IPS DF 6.9 (cell line): ENCODE measurements around the gene CAMSAP1.

ENCODE experiments used
- DNase-seq: peaks from one replicate; pipeline ENCODE4 v3.0.0-alpha.2; 2013; ENCODE audit warnings: low read depth, low spot score
- H3K27ac ChIP-seq: one replicate; pipeline ENCODE4 v1.5.1; 2013; ENCODE audit warnings: low read length, control low read depth
- H3K27me3 ChIP-seq: 2 replicates; pipeline ENCODE4 v1.6.1; 2013; ENCODE audit warnings: mild to moderate bottlenecking, low read length; ENCODE audit not compliant: control insufficient read depth, insufficient read depth
- H3K36me3 ChIP-seq: 2 replicates; pipeline ENCODE4 v1.6.1; 2013; ENCODE audit warnings: low read length; ENCODE audit not compliant: control insufficient read depth, insufficient read depth
- H3K4me1 ChIP-seq: 2 replicates; pipeline ENCODE4 v1.6.1; 2013; ENCODE audit warnings: low read length; ENCODE audit not compliant: control insufficient read depth, insufficient read depth
- H3K4me3 ChIP-seq: 2 replicates; pipeline ENCODE4 v1.5.1; 2013; ENCODE audit warnings: mild to moderate bottlenecking, low read length
- H3K9me3 ChIP-seq: 2 replicates; pipeline ENCODE4 v1.6.1; 2013; ENCODE audit warnings: low read length, inconsistent platforms; ENCODE audit not compliant: control insufficient read depth, insufficient read depth
- WGBS: extraction: QIAGEN DNeasy Blood & Tissue Kit; methylation state at CpG from one replicate; pipeline ENCODE4 v1.1.7; 2013; ENCODE audit warnings: mixed read lengths, missing lambda C conversion rate; ENCODE audit not compliant: insufficient read length, insufficient coverage; 5-methylcytosine and 5-hydroxymethylcytosine counted together

CAMSAP1 gene

GRCh38 chr9:135937521-135938489 is 30.5 kb upstream of the CAMSAP1 start:
- DNase-seq, result no peak
- peaks cover 26% of the 10 kb centered on the region for H3K36me3 ChIP-seq
- no peaks in the 10 kb centered on the region for H3K9me3 ChIP-seq
- no peak overlapping the region for H3K27ac ChIP-seq
- H3K4me3 ChIP-seq, result no peak overlapping the region
- WGBS, result no CpG with 5 or more reads among the region's 44 CpGs
- H3K27me3 ChIP-seq, result no peaks in the 10 kb centered on the region
- H3K4me1 ChIP-seq, result no peaks in the 10 kb centered on the region

DNA sequence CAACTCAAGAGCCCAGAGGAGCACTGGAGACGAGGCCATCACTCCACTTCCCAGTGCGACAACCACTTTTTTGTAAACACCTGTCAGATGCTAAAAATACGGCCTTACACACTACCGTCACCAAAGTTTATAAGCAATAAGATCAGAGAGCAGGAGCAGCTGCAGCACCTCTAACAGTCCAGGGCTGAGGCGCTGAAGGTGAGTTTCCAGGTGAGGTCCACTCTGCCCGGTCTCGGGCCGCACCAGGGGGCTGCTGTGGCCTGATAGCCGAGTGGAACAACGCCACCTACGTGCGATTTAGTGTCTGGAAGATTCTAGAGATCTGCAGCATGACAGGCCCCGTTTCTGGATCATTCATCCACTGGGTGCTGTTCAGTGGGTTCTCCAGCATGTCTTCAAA is 25.8 kb upstream of the CAMSAP1 start:
- DNase-seq, result no peak
- Histone ChIP-seq H3K36me3 (peaks cover 25% of the 10 kb centered on the region), H3K4me1 (no peaks in the 10 kb centered on the region), H3K27me3 (no peaks in the 10 kb centered on the region), H3K4me3 (no peak overlapping the region), H3K27ac (no peak overlapping the region), H3K9me3 (no peaks in the 10 kb centered on the region)
- no CpG with 5 or more reads among the region's 13 CpGs for WGBS

DNA sequence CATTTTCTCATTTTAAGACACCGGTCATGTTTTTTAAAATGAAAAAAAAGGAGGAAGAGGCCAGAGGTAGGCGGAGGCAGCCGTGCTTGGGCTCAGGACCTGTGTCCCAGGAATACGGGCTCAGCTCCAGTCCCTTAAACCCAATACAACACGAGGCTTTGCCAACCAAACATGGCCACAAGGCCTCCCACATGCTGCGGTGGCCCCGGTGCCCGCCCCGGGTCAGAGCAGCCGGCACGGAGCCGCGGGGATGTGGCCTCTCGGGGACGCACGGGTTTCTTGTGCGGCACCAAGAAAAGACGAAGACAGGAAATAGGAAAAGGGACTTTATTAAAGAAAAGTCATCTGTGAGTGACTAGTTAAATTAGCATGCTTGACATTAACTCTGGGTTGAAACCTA is 25.3 kb upstream of the CAMSAP1 start:
- no peak for DNase-seq
- H3K27ac ChIP-seq, result no peak overlapping the region
- H3K4me3 ChIP-seq, result no peak overlapping the region
- H3K9me3 ChIP-seq, result no peaks in the 10 kb centered on the region
- no peaks in the 10 kb centered on the region for H3K27me3 ChIP-seq
- no CpG with 5 or more reads among the region's 18 CpGs for WGBS
- peaks cover 2% of the 10 kb centered on the region; the same call in 1 of the 2 replicates for H3K4me1 ChIP-seq
- peaks cover 22% of the 10 kb centered on the region for H3K36me3 ChIP-seq

DNA sequence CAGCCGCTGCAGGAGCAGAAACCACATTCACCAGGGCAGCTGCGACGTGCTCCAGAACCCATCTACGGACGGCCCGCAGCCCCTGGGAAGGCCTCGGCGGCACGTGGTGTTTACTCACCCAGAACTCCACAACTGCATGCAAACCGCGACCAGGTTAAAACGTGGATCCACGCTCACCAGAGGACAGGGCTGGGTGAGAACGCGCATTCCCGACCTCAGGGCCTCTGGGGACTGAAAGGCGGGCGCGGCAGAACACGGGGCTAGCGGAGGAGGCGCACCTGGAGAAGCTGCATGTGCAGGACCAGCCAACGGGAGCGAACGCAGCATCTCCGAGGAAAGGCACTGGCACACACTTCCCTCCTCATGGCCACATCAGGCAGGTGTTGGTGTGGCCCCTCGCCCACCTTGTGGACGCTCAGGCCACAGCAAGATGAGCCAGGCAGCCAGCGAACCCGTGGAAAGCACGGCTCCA is 24.0 kb upstream of the CAMSAP1 start:
- peaks cover 3% of the 10 kb centered on the region; the same call in 1 of the 2 replicates for H3K4me1 ChIP-seq
- WGBS, result no CpG with 5 or more reads among the region's 31 CpGs
- H3K36me3 ChIP-seq, result peaks cover 18% of the 10 kb centered on the region; the same call in 1 of the 2 replicates
- no peak overlapping the region for H3K27ac ChIP-seq
- no peaks in the 10 kb centered on the region for H3K27me3 ChIP-seq
- no peaks in the 10 kb centered on the region for H3K9me3 ChIP-seq
- no peak overlapping the region for H3K4me3 ChIP-seq
- no peak for DNase-seq

DNA sequence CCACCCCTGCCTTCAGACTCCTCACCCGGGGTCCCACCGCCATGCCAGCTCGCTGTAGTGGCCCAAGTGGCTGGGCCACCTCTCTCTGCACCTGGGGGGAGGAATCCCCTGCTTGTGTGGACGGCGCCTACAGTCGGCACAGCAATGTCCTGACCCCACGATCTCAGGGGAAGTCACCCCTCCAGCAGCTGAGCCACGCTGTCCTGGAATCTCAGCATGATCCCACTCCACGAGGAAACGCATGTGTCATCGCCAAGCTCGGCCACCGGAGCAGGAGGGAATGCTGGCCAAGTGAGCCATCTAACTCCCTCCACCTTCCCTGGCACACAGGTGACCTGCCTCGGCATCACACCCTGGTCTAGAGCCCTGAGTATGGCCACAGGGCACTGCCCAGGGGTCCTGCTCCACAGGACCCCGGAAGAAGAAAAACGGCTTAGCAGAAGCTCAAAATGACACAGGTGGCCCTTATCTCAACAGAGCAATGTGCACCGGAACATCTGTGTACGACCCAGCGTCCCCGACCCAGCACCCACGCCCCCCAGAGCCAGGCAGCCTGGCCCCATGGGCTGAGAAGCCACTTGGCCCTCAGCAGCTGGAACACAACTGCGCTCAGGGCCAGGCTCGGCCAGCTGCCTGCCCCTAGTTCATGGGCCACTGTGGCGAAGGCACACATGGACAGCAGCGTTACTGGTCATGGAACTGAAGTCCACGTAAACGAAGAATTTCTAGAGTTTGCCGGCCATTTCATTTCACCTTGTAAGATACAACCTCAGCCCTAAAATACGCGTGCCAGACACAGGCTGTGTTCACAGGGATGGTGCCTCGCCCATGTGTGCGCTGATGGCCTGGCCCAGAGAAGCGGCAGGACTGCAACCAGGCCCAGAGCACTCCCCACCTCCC is 23.4 kb upstream of the CAMSAP1 start:
- no peak for DNase-seq

GRCh38 chr9:135929656-135930445 is 22.5 kb upstream of the CAMSAP1 start:
- no CpG with 5 or more reads among the region's 21 CpGs for WGBS
- Histone ChIP-seq H3K27ac (no peak overlapping the region), H3K4me1 (peaks cover 3% of the 10 kb centered on the region; the same call in 1 of the 2 replicates), H3K27me3 (no peaks in the 10 kb centered on the region), H3K36me3 (peaks cover 20% of the 10 kb centered on the region; the same call in 1 of the 2 replicates), H3K4me3 (no peak overlapping the region), H3K9me3 (no peaks in the 10 kb centered on the region)
- no peak for DNase-seq

More for the DNA sequence above, 23.4 kb upstream of the CAMSAP1 start:
- no CpG with 5 or more reads among the region's 33 CpGs for WGBS
- H3K4me1 ChIP-seq, result peaks cover 3% of the 10 kb centered on the region; the same call in 1 of the 2 replicates
- H3K27ac ChIP-seq, result no peak overlapping the region
- no peaks in the 10 kb centered on the region for H3K9me3 ChIP-seq
- peaks cover 20% of the 10 kb centered on the region; the same call in 1 of the 2 replicates for H3K36me3 ChIP-seq
- no peak overlapping the region for H3K4me3 ChIP-seq
- H3K27me3 ChIP-seq, result no peaks in the 10 kb centered on the region

DNA sequence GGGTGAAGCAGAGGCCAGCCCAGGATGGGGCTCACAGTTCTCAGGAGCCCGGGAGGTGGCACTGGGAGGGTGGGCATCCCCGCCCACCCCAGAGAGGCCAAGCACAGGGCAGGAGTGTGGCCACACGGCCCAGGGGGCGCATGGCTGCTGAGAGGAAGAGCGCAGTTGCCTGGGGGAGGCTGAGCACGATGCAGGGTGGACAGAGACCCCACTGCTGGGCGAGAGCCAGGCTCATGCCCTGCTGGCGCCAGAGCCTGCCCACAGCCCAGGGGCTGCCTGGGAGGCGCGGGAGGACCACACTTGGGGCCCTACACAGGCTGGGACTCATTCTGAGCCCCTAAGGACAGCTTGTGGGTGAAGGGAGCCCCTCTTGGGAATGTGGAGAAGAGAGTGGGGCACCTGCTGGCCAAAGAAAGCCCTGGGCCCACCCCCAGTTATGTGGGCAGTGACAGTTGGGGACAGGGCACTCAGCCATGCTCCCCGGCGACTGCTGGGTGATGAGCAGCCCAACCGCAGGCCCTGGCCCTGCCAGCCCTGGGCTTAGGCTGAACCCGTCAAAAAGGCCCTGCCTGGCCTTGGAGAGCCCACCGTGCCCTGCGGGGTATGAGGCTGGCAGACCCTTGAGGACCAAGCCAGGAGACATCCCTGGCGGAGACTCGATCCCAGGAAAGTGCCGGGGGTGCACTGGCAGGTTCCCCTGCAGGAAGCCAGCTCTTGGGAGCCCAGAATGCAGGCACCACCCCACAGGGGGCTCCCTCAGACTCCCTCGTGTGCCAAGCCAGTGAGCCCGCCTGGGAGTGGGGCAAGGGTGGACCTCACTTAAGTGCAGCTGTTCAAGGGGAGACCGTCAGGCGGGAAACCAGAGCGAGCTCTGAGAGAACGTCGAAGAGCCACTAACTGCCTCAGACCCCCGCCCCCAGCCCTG is 21.6 kb upstream of the CAMSAP1 start:
- Histone ChIP-seq H3K4me1 (peaks cover 3% of the 10 kb centered on the region; the same call in 1 of the 2 replicates), H3K36me3 (peaks cover 20% of the 10 kb centered on the region; the same call in 1 of the 2 replicates), H3K27ac (no peak overlapping the region), H3K4me3 (no peak overlapping the region), H3K9me3 (no peaks in the 10 kb centered on the region), H3K27me3 (no peaks in the 10 kb centered on the region)
- no peak for DNase-seq
- WGBS, result no CpG with 5 or more reads among the region's 27 CpGs

- WGBS, result no CpG with 5 or more reads among the region's 23 CpGs
- no peak overlapping the region for H3K27ac ChIP-seq
- no peak overlapping the region for H3K4me3 ChIP-seq
- H3K27me3 ChIP-seq, result no peaks in the 10 kb centered on the region
- DNase-seq, result no peak
- peaks cover 20% of the 10 kb centered on the region; the same call in 1 of the 2 replicates for H3K36me3 ChIP-seq
- peaks cover 3% of the 10 kb centered on the region; the same call in 1 of the 2 replicates for H3K4me1 ChIP-seq
- no peaks in the 10 kb centered on the region for H3K9me3 ChIP-seq
Measured at GRCh38 chr9:135928074-135928730, 20.9 kb upstream of the CAMSAP1 start.
